Measurements from ENCODE around the gene RAB40C. TPM values are rescaled to one million over a fixed set of nuclear protein-coding genes. Genes with fewer than 3 reads are reported as not detected.

RAB40C gene
- polyA plus RNA-seq, 1 donor (not counting 4 experiments of a cell fraction or from before 2014, with no cell fraction given) = 4.0 TPM

DNA sequence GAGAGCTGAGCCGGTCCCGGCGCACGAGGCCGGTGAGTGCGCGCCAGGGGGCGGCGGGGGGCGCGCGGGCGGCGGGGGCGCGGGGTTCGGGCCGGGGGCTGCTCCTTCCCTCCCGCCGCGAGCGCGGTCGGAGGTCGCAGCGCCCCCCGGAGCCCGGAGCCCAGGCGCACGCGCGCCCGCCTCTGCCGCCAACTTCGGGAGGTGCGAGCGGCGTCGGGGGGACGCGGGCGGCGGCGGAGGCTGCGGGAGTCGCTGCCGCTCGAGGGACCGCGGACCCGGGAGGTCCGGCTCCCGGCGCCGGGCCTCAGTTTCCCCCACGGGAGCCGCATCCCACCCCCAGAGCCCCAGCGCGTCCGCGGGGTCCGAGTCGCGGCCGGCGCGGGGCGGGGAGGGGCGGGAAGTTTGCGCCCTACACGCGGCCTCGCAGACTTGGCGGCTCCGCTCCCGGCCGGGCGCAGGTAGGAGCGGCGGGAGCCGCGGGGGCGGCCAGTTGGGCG is 29.6 kb upstream of the RAB40C start, which contains the start of gene PRR35:
PRR35 (plus strand) TSS at position 191 of the 497 bp plus-strand sequence. CDS start 2,901 bp downstream, outside the sequence.
- H3K9me3 ChIP-seq (ENCODE audit: control insufficient read depth, low read depth, low read length) = no peaks in the 10 kb centered on the region
- no peak within 1 kb of the TSS for H3K4me3 ChIP-seq (ENCODE audit: control insufficient read depth in 2 of 3, extremely low read depth in 1 of 3, insufficient read depth in 2 of 3, low read depth in 1 of 3, low read length in 3 of 3)
- H2AFZ ChIP-seq (ENCODE audit: control insufficient read depth, low read length) = no peak within 1 kb of the TSS
- H3K27ac ChIP-seq (ENCODE audit: control insufficient read depth, insufficient read depth, low read length) = no peak within 1 kb of the TSS
- H3K36me3 ChIP-seq (ENCODE audit: control insufficient read depth in 2 of 2, extremely low read depth in 1 of 2, insufficient read depth in 2 of 2, low read length in 2 of 2) = no peaks in the 10 kb centered on the region
- H4K20me1 ChIP-seq (ENCODE audit: control insufficient read depth, extremely low read depth, insufficient read depth, low read length) = no peaks in the 10 kb centered on the region
- no peaks in the 10 kb centered on the region for H3K9me1 ChIP-seq (ENCODE audit: control insufficient read depth, extremely low read depth, insufficient read depth, low read length)
- H3K9ac ChIP-seq (ENCODE audit: control insufficient read depth, extremely low read depth, insufficient read depth, low read length) = no peak within 1 kb of the TSS
- H3K79me2 ChIP-seq (ENCODE audit: control insufficient read depth, insufficient read depth, low read length) = no peaks in the 10 kb centered on the region
- H3K4me1 ChIP-seq (ENCODE audit: control insufficient read depth, extremely low read depth, insufficient read depth, low read length) = peaks cover 3% of the 10 kb centered on the region
- DNase-seq (ENCODE audit: low read depth, low spot score) (no peak), FAIRE-seq (no peak)
- TF ChIP-seq, protein P1, sequence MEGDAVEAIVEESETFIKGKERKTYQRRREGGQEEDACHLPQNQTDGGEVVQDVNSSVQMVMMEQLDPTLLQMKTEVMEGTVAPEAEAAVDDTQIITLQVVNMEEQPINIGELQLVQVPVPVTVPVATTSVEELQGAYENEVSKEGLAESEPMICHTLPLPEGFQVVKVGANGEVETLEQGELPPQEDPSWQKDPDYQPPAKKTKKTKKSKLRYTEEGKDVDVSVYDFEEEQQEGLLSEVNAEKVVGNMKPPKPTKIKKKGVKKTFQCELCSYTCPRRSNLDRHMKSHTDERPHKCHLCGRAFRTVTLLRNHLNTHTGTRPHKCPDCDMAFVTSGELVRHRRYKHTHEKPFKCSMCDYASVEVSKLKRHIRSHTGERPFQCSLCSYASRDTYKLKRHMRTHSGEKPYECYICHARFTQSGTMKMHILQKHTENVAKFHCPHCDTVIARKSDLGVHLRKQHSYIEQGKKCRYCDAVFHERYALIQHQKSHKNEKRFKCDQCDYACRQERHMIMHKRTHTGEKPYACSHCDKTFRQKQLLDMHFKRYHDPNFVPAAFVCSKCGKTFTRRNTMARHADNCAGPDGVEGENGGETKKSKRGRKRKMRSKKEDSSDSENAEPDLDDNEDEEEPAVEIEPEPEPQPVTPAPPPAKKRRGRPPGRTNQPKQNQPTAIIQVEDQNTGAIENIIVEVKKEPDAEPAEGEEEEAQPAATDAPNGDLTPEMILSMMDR (optimal IDR thresholded peaks at IDR 0.05 in 1 of 3, IDR thresholded peaks at IDR 0.05 in 1 of 3, conservative IDR thresholded peaks at IDR 0.05 in 1 of 3; ENCODE audit: extremely low read depth in 1 of 3, insufficient read depth in 2 of 3, low read length in 3 of 3) = no peak
- no peak for TF ChIP-seq EZH2 (IDR thresholded peaks at IDR 0.05; ENCODE audit: low read length)
- no peak within 1 kb of the TSS for H3K4me2 ChIP-seq (ENCODE audit: control insufficient read depth, extremely low read depth, insufficient read depth, low read depth, low read length)
- H3K27me3 ChIP-seq (ENCODE audit: control insufficient read depth, extremely low read depth, insufficient read depth, low read length) = peaks cover 50% of the 10 kb centered on the region
- dilution Hi-C loops (cut with MboI; ENCODE audit: extremely low pct_ligation_motif_present, low sequenced_read_pairs) = no loop called here

DNA sequence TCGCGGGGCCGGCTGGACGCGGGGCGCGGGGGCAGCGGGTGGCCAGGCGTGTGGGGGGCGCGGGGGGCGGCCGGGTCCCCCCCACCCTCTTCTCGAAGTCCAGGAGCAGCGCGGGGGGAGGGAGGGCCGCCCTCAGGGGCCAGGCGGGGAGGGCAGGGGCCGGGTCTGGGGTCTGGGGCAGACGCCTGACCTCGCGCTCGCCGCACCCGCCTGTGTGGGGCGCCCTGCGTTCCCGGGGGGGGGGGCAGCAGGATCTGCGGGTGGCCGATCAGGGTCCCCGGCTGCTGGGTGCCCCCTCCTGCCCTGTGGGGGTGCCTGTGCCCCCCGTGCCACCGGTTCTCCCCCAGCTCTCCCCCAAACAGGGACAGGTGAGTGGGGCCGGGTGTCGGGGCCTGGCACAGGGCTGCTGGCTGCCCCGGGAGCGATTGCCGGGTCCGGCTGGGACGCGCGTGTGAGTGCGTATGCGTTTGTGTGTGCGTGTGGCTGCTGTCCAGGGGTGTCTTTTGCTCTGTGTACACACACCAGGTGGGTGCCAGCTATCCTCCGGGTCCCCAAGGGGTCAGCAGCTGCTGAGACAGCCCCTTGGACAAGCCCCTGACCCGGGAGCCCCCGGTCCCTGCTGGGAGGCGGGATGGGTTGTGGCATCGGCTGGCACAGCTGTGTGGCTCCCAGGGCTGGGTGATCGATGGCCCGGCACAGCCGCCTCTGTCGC is 29.0 kb upstream of the RAB40C start:
- no peaks in the 10 kb centered on the region for H4K20me1 ChIP-seq (ENCODE audit: control insufficient read depth, extremely low read depth, insufficient read depth, low read length)
- H3K4me1 ChIP-seq (ENCODE audit: control insufficient read depth, extremely low read depth, insufficient read depth, low read length) = no peaks in the 10 kb centered on the region
- peak; percentile 92 for TF ChIP-seq EZH2 (IDR thresholded peaks at IDR 0.05; ENCODE audit: low read length)
- TF ChIP-seq, protein P1 (optimal IDR thresholded peaks at IDR 0.05 in 1 of 3, IDR thresholded peaks at IDR 0.05 in 1 of 3, conservative IDR thresholded peaks at IDR 0.05 in 1 of 3; ENCODE audit: extremely low read depth in 1 of 3, insufficient read depth in 2 of 3, low read length in 3 of 3) = no peak
- no peak for DNase-seq (ENCODE audit: low read depth, low spot score)
- H3K9me3 ChIP-seq (ENCODE audit: control insufficient read depth, low read depth, low read length) = no peaks in the 10 kb centered on the region
- no peak overlapping the region for H3K9ac ChIP-seq (ENCODE audit: control insufficient read depth, extremely low read depth, insufficient read depth, low read length)
- FAIRE-seq = no peak
- H3K4me2 ChIP-seq (ENCODE audit: control insufficient read depth, extremely low read depth, insufficient read depth, low read depth, low read length) = no peak overlapping the region
- H3K27ac ChIP-seq (ENCODE audit: control insufficient read depth, insufficient read depth, low read length) = no peak overlapping the region
- H3K27me3 ChIP-seq (ENCODE audit: control insufficient read depth, extremely low read depth, insufficient read depth, low read length) = peaks cover 50% of the 10 kb centered on the region
- H3K9me1 ChIP-seq (ENCODE audit: control insufficient read depth, extremely low read depth, insufficient read depth, low read length) = no peaks in the 10 kb centered on the region
- H3K4me3 ChIP-seq (ENCODE audit: control insufficient read depth in 2 of 3, extremely low read depth in 1 of 3, insufficient read depth in 2 of 3, low read depth in 1 of 3, low read length in 3 of 3) = no peak overlapping the region
- no peaks in the 10 kb centered on the region for H3K79me2 ChIP-seq (ENCODE audit: control insufficient read depth, insufficient read depth, low read length)
- no peak overlapping the region for H2AFZ ChIP-seq (ENCODE audit: control insufficient read depth, low read length)
- dilution Hi-C loops (cut with MboI; ENCODE audit: extremely low pct_ligation_motif_present, low sequenced_read_pairs) = no loop called here
- H3K36me3 ChIP-seq (ENCODE audit: control insufficient read depth in 2 of 2, extremely low read depth in 1 of 2, insufficient read depth in 2 of 2, low read length in 2 of 2) = no peaks in the 10 kb centered on the region

All from keratinocyte (primary cell).